ENCODE measurements around the gene GABRR1. TPM values are rescaled to one million over a fixed set of nuclear protein-coding genes. Genes with fewer than 3 reads are reported as not detected.

GABRR1 gene
- total RNA-seq, 1 donor from 2014 or later, result not detected

DNA sequence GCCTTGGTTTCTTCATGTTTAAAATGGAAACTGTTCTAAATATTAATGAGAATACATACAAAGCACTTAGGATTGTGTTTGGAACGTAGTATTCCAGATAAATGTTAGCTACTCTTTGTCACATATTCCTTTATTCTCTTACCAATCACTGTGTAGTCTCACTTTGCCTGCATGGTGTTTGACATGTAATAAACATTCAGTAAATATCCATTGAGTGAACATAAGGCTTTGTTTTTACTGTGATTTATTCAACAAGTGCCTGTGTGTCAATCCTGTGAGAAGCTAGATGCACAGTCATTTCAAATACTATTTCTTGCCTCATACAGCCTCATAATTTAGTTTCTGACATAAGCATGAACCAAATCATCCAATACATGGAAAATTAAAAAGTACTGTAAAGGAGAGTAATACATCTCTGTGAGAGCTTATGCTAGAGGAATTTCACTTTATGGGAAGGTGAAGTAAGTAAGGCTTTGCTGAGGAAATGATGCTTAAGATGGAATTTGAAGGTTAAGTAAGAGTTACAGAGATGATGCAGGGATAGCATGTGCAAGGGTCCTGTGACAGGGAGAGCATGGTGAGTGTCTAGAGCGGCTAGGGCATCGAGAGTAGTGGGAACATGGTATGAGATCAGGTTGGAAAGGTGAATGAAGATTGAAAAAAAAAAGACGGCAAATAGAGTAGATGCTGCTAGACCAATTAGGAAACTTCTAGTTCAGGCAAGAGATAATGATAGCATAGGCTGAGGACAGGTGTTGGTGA lies 56.6 kb downstream of the GABRR1 start:
- TF ChIP-seq, protein P1, sequence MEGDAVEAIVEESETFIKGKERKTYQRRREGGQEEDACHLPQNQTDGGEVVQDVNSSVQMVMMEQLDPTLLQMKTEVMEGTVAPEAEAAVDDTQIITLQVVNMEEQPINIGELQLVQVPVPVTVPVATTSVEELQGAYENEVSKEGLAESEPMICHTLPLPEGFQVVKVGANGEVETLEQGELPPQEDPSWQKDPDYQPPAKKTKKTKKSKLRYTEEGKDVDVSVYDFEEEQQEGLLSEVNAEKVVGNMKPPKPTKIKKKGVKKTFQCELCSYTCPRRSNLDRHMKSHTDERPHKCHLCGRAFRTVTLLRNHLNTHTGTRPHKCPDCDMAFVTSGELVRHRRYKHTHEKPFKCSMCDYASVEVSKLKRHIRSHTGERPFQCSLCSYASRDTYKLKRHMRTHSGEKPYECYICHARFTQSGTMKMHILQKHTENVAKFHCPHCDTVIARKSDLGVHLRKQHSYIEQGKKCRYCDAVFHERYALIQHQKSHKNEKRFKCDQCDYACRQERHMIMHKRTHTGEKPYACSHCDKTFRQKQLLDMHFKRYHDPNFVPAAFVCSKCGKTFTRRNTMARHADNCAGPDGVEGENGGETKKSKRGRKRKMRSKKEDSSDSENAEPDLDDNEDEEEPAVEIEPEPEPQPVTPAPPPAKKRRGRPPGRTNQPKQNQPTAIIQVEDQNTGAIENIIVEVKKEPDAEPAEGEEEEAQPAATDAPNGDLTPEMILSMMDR (IDR thresholded peaks at IDR 0.05; ENCODE audit: insufficient read depth, low read length, poor library complexity, severe bottlenecking), result no peak

DNA sequence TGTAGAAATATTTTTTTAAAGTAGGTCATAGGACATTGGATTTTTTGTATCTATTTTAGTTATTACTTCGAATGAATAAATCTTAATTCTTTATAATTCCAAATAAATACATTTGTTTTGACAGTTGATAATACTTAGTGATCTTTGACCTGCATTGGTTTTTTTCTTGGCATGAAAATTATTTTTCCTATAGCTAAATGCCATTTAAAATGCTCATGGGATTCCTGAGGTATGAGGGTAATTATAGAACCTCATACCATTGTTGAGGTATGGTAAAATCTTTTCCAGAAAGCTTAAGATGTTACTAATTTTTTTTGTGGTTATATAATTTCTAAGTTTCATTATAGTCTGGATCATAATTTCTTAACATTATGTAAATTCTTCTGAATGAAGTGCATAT lies 63.0 kb downstream of the GABRR1 start:
- Histone ChIP-seq H3K27me3 (ENCODE audit: control insufficient read depth, insufficient read depth, low read length) (no peaks in the 10 kb centered on the region), H3K36me3 (ENCODE audit: control insufficient read depth, insufficient read depth, low read length) (no peaks in the 10 kb centered on the region), H3K4me3 (ENCODE audit: low read depth, low read length) (no peak overlapping the region)
- TF ChIP-seq, protein P1 (IDR thresholded peaks at IDR 0.05; ENCODE audit: insufficient read depth, low read length, poor library complexity, severe bottlenecking), result no peak
- DNase-seq (ENCODE audit: low read depth), result no peak

More for the DNA sequence above, 56.6 kb downstream of the GABRR1 start:
- no peak for DNase-seq (ENCODE audit: low read depth)
- Histone ChIP-seq H3K4me3 (ENCODE audit: low read depth, low read length) (no peak overlapping the region), H3K27me3 (ENCODE audit: control insufficient read depth, insufficient read depth, low read length) (no peaks in the 10 kb centered on the region), H3K36me3 (ENCODE audit: control insufficient read depth, insufficient read depth, low read length) (peaks cover 2% of the 10 kb centered on the region)

DNA sequence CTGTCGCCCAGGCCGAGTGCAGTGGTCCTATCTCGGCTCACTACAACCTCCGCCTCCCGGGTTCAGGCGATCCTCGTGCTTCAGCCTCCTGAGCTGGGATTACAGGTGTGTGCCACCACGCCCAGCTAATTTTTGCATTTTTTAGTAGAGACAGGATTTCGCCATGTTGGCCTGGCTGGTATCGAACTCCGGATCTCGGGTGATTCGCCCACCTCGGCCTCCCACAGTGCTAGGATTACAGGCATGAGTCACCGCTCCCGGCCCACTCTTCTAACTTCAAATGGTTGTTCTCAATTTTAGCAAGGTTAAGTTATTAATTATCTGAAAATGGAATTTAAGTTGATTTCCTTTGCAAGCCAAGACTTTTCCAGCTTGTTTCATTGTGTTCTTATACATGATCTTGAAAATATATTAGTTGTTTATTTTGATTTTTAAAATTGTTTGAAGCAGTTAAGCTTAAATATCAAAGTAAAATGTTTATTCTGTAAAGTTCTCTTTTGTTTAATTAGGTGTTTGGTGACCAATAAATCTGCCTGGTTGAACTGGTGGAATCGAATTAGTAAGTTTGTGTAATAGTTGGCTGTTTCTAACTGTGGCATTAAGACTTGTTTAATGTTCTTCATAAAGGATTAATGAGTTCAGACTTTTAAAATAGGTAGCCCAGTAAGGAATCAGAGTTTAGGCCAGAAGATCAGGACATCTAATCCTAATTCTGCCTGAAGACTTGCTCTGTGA lies 69.0 kb downstream of the GABRR1 start:
- peak overlapping the region; percentile 13 for H3K4me3 ChIP-seq (ENCODE audit: low read depth, low read length)
- TF ChIP-seq, protein P1 (IDR thresholded peaks at IDR 0.05; ENCODE audit: insufficient read depth, low read length, poor library complexity, severe bottlenecking), result no peak
- no peak for DNase-seq (ENCODE audit: low read depth)
- no peaks in the 10 kb centered on the region for H3K27me3 ChIP-seq (ENCODE audit: control insufficient read depth, insufficient read depth, low read length)
- H3K36me3 ChIP-seq (ENCODE audit: control insufficient read depth, insufficient read depth, low read length), result no peaks in the 10 kb centered on the region

DNA sequence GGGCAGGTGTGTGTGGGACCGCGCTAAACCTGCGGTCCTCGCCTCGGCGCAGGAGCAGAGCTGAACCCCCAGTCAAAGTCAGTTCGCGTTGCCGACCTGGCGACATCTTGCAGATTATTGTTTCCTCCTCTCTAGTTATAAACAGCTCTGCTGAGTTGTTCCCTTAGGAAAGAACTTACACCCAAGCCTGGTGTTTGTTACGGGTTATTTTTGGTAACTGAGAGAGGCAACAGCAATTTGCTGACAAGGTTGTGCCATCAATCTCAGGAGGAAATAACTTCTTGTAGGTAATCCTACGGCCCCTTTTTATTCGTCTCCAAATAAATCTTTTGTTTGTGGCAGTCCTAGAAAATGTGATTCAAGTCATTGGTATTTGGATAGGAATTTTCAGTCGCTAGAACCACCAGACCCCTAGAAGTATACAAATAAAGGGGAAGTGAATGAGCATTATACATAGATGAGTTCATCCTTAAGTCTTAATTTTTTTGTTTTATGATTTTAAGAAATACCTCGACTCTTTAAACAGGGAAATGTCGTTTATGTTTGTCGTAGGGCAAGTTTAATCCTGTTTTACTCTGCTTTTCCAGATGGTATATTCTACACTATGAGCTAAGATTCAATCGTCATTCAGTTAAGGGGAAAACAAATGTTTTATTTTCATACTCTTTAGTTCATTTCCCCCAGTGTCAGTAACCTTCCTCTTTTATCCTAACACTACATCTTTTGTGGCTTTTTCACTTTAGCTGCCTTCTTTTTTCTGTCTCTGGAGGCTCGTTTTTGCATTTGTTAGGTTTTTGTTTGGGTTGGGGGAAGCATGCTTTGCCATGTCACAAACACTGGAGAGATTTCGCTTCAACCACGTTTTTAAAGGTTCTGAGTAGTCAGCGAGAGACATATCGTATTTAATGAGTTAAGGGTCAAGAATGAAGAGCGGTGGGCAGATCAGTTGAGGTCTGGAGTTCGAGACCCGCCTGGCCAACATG lies 70.1 kb downstream of the GABRR1 start:
- Histone ChIP-seq H3K27me3 (ENCODE audit: control insufficient read depth, insufficient read depth, low read length) (no peaks in the 10 kb centered on the region), H3K36me3 (ENCODE audit: control insufficient read depth, insufficient read depth, low read length) (no peaks in the 10 kb centered on the region), H3K4me3 (ENCODE audit: low read depth, low read length) (peak overlapping the region; percentile 79)
- TF ChIP-seq, protein P1 (IDR thresholded peaks at IDR 0.05; ENCODE audit: insufficient read depth, low read length, poor library complexity, severe bottlenecking), result no peak
- no peak for DNase-seq (ENCODE audit: low read depth)

DNA sequence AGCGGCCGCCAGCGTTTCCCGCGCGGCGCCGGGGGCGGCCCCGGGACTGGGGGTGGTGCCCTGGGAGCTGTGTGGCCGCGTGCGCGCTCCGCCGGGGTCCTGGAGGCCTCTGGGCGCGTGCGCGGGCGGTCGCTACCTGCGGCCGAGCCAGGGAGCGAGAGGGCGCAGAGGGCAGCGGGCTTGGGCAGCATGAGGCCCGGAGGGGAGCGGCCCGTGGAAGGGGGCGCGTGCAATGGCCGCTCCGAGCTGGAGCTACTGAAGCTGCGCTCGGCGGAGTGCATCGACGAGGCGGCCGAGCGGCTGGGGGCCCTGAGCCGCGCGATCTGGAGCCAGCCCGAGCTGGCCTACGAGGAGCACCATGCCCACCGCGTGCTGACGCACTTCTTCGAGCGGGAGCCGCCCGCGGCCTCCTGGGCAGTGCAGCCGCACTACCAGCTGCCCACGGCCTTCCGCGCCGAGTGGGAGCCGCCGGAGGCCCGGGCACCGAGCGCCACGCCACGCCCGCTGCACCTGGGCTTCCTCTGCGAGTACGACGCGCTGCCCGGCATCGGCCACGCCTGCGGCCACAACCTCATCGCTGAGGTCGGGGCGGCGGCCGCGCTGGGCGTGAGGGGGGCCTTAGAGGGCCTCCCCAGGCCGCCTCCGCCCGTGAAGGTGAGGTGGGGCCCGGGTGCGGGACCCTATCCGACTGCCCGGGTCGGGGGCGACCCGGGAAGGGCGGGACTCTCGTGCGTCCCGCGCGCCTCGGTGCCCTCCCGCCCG lies 71.0 kb downstream of the GABRR1 start, which contains the start of gene PM20D2:
TSS of gene PM20D2 (plus strand) at position 100 of the 762 bp plus-strand sequence. CDS start at position 190, 90 bp downstream.
- TF ChIP-seq, protein P1 (IDR thresholded peaks at IDR 0.05; ENCODE audit: insufficient read depth, low read length, poor library complexity, severe bottlenecking), result no peak
- no peaks in the 10 kb centered on the region for H3K36me3 ChIP-seq (ENCODE audit: control insufficient read depth, insufficient read depth, low read length)
- no peak for DNase-seq (ENCODE audit: low read depth)
- H3K4me3 ChIP-seq (ENCODE audit: low read depth, low read length), result peak within 1 kb of the TSS; percentile 79
- H3K27me3 ChIP-seq (ENCODE audit: control insufficient read depth, insufficient read depth, low read length), result no peaks in the 10 kb centered on the region
